Mesothelial cell of epicardium (in vitro differentiated cells): ENCODE measurements around the gene TM2D1. TPM values are rescaled to one million over a fixed set of nuclear protein-coding genes. Genes with fewer than 3 reads are reported as not detected.

Experiments used
- DNase-seq, 2 experiments: peaks; one replicate each; pipeline ENCODE4 v3.0.0; 2021; ENCODE audit warnings: low spot score in 2 of 2; ENCODE audit not compliant: unreplicated experiment in 2 of 2
- H3K27ac Mint-ChIP-seq: 2 replicates; pipeline ENCODE4 v1.8.0; 2021; ENCODE audit warnings: mixed read lengths
- H3K27me3 Mint-ChIP-seq: 2 replicates; pipeline ENCODE4 v1.8.0; 2021; ENCODE audit warnings: low read depth, mixed read lengths
- H3K36me3 Mint-ChIP-seq: 2 replicates; pipeline ENCODE4 v1.8.0; 2021; ENCODE audit warnings: mixed read lengths
- H3K4me1 Mint-ChIP-seq: 2 replicates; pipeline ENCODE4 v1.8.0; 2021; ENCODE audit warnings: mixed read lengths
- H3K4me3 Mint-ChIP-seq: 2 replicates; pipeline ENCODE4 v1.8.0; 2021; ENCODE audit warnings: mild to moderate bottlenecking, moderate library complexity, mixed read lengths
- H3K9me3 Mint-ChIP-seq: 2 replicates; pipeline ENCODE4 v1.8.0; 2021; ENCODE audit warnings: mixed read lengths
- total RNA-seq: library from RNA; stranded (reverse); gene quantifications from 3 replicates; pipeline ENCODE4 v1.2.1, GENCODE V29; 2021
- TF ChIP-seq, protein P1 (sequence below): fragments of 200-600 bp; sonication (generic); IDR thresholded peaks from one replicate; pipeline ENCODE4 v1.5.0; 2021; ENCODE audit warnings: antibody characterized with exemption; ENCODE audit not compliant: unreplicated experiment

TM2D1 gene
- total RNA-seq, 1 donor from 2014 or later = 55.5 TPM

- TF ChIP-seq, protein P1, sequence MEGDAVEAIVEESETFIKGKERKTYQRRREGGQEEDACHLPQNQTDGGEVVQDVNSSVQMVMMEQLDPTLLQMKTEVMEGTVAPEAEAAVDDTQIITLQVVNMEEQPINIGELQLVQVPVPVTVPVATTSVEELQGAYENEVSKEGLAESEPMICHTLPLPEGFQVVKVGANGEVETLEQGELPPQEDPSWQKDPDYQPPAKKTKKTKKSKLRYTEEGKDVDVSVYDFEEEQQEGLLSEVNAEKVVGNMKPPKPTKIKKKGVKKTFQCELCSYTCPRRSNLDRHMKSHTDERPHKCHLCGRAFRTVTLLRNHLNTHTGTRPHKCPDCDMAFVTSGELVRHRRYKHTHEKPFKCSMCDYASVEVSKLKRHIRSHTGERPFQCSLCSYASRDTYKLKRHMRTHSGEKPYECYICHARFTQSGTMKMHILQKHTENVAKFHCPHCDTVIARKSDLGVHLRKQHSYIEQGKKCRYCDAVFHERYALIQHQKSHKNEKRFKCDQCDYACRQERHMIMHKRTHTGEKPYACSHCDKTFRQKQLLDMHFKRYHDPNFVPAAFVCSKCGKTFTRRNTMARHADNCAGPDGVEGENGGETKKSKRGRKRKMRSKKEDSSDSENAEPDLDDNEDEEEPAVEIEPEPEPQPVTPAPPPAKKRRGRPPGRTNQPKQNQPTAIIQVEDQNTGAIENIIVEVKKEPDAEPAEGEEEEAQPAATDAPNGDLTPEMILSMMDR = no peak
- H3K27me3 Mint-ChIP-seq = no peaks in the 10 kb centered on the region
- no peak for DNase-seq
Measured at GRCh38 chr1:61672376-61672775, 52.6 kb downstream of the TM2D1 start.

GRCh38 chr1:61670445-61670844 is 54.5 kb downstream of the TM2D1 start:
- H3K4me1 Mint-ChIP-seq = peaks cover 17% of the 10 kb centered on the region
- H3K27me3 Mint-ChIP-seq = no peaks in the 10 kb centered on the region
- H3K27ac Mint-ChIP-seq = no peak overlapping the region
- no peak overlapping the region for H3K4me3 Mint-ChIP-seq
- TF ChIP-seq, protein P1 = no peak
- H3K9me3 Mint-ChIP-seq = no peaks in the 10 kb centered on the region
- DNase-seq = no peak
- no peaks in the 10 kb centered on the region for H3K36me3 Mint-ChIP-seq

More at GRCh38 chr1:61672376-61672775, 52.6 kb downstream of the TM2D1 start:
- no peaks in the 10 kb centered on the region for H3K9me3 Mint-ChIP-seq
- no peaks in the 10 kb centered on the region for H3K36me3 Mint-ChIP-seq
- no peak overlapping the region for H3K27ac Mint-ChIP-seq
- H3K4me3 Mint-ChIP-seq = no peak overlapping the region
- peaks cover 13% of the 10 kb centered on the region for H3K4me1 Mint-ChIP-seq

GRCh38 chr1:61670016-61670415 is 54.9 kb downstream of the TM2D1 start:
- Mint-ChIP-seq H3K9me3 (no peaks in the 10 kb centered on the region), H3K4me1 (peaks cover 17% of the 10 kb centered on the region), H3K4me3 (no peak overlapping the region), H3K27ac (no peak overlapping the region), H3K27me3 (no peaks in the 10 kb centered on the region), H3K36me3 (no peaks in the 10 kb centered on the region)
- DNase-seq = no peak
- TF ChIP-seq, protein P1 = no peak

- H3K27ac Mint-ChIP-seq = no peak overlapping the region
- DNase-seq = no peak
- TF ChIP-seq, protein P1 = no peak
- H3K9me3 Mint-ChIP-seq = peaks cover 7% of the 10 kb centered on the region
- no peaks in the 10 kb centered on the region for H3K36me3 Mint-ChIP-seq
- no peaks in the 10 kb centered on the region for H3K27me3 Mint-ChIP-seq
- H3K4me1 Mint-ChIP-seq = no peaks in the 10 kb centered on the region
- no peak overlapping the region for H3K4me3 Mint-ChIP-seq
Measured at GRCh38 chr1:61659061-61659460, 65.9 kb downstream of the TM2D1 start.

GRCh38 chr1:61655453-61655852 is 69.5 kb downstream of the TM2D1 start:
- no peaks in the 10 kb centered on the region for H3K4me1 Mint-ChIP-seq
- no peak overlapping the region for H3K4me3 Mint-ChIP-seq
- TF ChIP-seq, protein P1 = no peak
- no peaks in the 10 kb centered on the region for H3K36me3 Mint-ChIP-seq
- no peak overlapping the region for H3K27ac Mint-ChIP-seq
- H3K27me3 Mint-ChIP-seq = no peaks in the 10 kb centered on the region
- H3K9me3 Mint-ChIP-seq = peaks cover 7% of the 10 kb centered on the region
- DNase-seq = no peak

- TF ChIP-seq, protein P1 = no peak
- no peak overlapping the region for H3K27ac Mint-ChIP-seq
- no peak for DNase-seq
- H3K9me3 Mint-ChIP-seq = peaks cover 7% of the 10 kb centered on the region
- no peaks in the 10 kb centered on the region for H3K27me3 Mint-ChIP-seq
- no peaks in the 10 kb centered on the region for H3K36me3 Mint-ChIP-seq
- H3K4me1 Mint-ChIP-seq = no peaks in the 10 kb centered on the region
- H3K4me3 Mint-ChIP-seq = no peak overlapping the region
Measured at GRCh38 chr1:61654067-61654466, 70.9 kb downstream of the TM2D1 start.
